T-helper 17 cell (primary cell): ENCODE measurements around the gene PTPRT. TPM values are rescaled to one million over a fixed set of nuclear protein-coding genes. Genes with fewer than 3 reads are reported as not detected.

ENCODE experiments used
- ATAC-seq: fragments of 150-1000 bp; cut with Tn5 transposase; 2 replicates; pipeline ENCODE4 v1.10.0; 2021; ENCODE audit warnings: mild to moderate bottlenecking, moderate library complexity
- DNase-seq, 3 donors: peaks; one replicate each; pipeline versions ENCODE4 v3.0.0 to v3.0.0-alpha.2; 2020 to 2021
- H3K9me3 ChIP-seq: one replicate; pipeline ENCODE4 v1.7.0; 2013; ENCODE audit warnings: low read length, mild to moderate bottlenecking; ENCODE audit not compliant: control insufficient read depth, poor library complexity, severe bottlenecking
- H3K27ac Mint-ChIP-seq: one replicate; pipeline ENCODE4 v1.8.0; 2022; ENCODE audit warnings: mild to moderate bottlenecking, moderate library complexity, mixed read lengths
- H3K27me3 Mint-ChIP-seq: one replicate; pipeline ENCODE4 v1.8.0; 2022; ENCODE audit warnings: mixed read lengths
- H3K36me3 Mint-ChIP-seq: one replicate; pipeline ENCODE4 v1.8.0; 2022; ENCODE audit warnings: low read depth, mixed read lengths
- H3K4me1 Mint-ChIP-seq: one replicate; pipeline ENCODE4 v1.8.0; 2022; ENCODE audit warnings: mild to moderate bottlenecking, mixed read lengths
- H3K4me3 Mint-ChIP-seq: one replicate; pipeline ENCODE4 v1.8.0; 2022; ENCODE audit warnings: mild to moderate bottlenecking, moderate library complexity, mixed read lengths
- total RNA-seq, 4 donors: library from RNA in 2 of 4; stranded (reverse) in 2 of 4; gene quantifications; one replicate each; pipeline ENCODE4 v1.2.3 and lab custom pipeline; 2022 to 2026

The PTPRT gene
- total RNA-seq, 2 donors from 2014 or later = not detected

DNA sequence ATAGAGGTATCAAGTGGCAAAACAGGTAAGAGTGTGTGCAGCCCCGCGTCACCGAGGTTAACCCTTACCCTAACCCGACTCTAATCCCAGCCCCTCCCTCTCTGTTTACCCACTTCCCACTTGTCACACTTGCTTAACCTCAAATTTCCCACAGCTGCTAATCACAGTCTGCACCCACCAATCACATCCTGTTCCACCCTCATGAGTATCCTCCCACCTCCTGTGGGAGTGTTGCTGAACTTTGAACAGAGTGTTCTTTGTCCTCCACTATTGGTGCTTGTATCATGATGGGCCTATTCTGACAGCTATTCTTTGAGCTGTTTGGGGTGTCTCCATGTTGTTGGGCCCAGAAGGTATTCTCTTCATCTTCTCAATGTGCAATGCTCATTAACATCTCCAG, 487.8 kb downstream of the PTPRT start:
- H3K9me3 ChIP-seq = no peaks in the 10 kb centered on the region
- no peak for DNase-seq
- no peaks in the 10 kb centered on the region for H3K36me3 Mint-ChIP-seq
- ATAC-seq = no peak
- H3K27ac Mint-ChIP-seq = no peak overlapping the region
- no peak overlapping the region for H3K4me3 Mint-ChIP-seq
- no peaks in the 10 kb centered on the region for H3K27me3 Mint-ChIP-seq
- H3K4me1 Mint-ChIP-seq = no peaks in the 10 kb centered on the region

DNA sequence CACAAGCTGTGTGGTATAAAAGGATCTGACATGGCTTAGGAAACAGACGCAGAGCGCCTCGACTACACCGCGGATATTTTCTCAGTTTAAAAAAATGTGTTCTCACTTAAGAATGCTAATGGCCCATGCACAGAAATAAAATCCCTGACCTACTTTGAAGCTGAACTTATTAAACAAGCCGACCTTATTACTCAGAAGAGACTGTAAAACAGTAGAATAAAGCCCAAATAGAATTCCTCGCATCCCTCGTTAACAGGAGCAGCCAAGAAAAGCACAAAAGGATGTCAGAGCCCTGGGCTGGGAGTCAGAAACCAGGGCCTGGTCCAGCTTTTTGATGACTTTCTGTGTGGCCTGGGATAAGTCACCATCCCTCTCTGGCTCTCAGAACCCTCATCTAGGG, 489.3 kb downstream of the PTPRT start:
- Mint-ChIP-seq H3K4me3 (no peak overlapping the region), H3K4me1 (no peaks in the 10 kb centered on the region), H3K36me3 (no peaks in the 10 kb centered on the region), H3K27me3 (no peaks in the 10 kb centered on the region), H3K27ac (no peak overlapping the region)
- H3K9me3 ChIP-seq = no peaks in the 10 kb centered on the region
- ATAC-seq (no peak), DNase-seq (no peak)

DNA sequence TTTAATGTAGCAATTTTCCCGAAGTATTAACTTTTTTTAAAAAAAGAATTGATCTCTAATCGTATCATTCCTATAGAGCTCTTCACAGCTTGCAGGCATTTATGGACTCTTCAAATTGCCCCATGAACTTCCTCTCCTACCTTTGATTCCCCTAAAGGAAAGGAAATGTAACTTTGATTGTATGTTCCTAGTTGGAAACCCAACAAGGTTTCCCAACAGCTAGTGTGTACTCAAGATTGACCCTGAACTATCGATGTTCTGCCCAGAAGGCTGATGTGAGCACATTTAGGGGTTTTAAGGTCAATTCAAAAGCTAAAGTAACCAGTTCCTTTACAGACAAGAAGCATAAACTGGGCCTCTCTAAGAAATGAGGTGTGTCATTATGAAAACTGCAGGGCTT, 491.7 kb downstream of the PTPRT start:
- no peak for DNase-seq
- Mint-ChIP-seq H3K27ac (no peak overlapping the region), H3K4me1 (no peaks in the 10 kb centered on the region), H3K27me3 (no peaks in the 10 kb centered on the region), H3K36me3 (no peaks in the 10 kb centered on the region), H3K4me3 (no peak overlapping the region)
- no peaks in the 10 kb centered on the region for H3K9me3 ChIP-seq
- no peak for ATAC-seq

DNA sequence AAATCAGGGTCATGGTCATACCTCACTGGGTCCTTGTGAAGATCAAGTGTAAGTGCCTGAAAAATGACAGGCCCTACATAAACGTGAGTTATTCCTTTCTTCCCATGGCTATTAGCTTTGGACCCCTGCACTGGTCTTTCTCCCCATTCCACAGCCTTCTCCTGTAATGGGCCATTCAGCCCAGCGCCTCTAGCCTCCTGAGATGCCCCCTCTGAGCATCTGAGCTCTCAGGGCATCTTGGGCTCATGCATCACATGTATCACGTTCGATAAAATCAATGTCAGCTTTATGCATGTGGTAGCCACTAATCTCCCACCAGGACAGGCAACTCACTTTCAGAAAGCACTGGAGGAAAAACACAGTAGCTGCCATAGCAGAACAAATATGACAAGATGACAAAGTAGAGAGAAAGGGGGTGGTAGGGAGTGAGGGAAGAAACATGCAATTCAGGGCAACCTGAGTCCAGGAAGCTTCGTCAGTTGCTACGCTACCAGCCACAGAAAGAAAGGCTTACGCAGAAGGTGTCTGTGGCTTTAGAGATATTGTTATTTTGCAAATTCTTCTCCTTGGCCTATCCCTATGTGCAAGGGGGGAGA, 498.8 kb downstream of the PTPRT start:
- no peak for ATAC-seq
- H3K9me3 ChIP-seq = no peaks in the 10 kb centered on the region
- Mint-ChIP-seq H3K36me3 (no peaks in the 10 kb centered on the region), H3K4me1 (no peaks in the 10 kb centered on the region), H3K27me3 (no peaks in the 10 kb centered on the region), H3K4me3 (no peak overlapping the region), H3K27ac (no peak overlapping the region)
- no peak for DNase-seq

DNA sequence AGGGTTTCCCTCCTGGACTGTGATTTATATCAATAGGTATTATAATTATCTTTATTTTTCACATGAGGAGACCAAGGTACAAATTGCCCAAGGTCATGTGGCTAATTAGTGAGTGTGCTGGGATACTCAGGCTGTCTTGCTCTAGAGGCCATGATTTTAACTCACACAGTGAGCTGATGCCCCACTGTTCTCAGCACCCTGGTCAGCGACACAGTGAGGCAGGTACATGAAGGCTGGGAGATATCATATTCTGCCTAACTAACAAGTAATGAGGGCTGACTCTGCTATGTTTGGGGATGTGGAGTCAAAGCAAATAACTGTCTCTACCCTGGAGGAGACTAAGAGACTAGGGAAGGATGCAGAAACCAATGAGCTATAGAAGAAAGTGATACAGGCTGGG, 501.1 kb downstream of the PTPRT start:
- H3K9me3 ChIP-seq = no peaks in the 10 kb centered on the region
- H3K36me3 Mint-ChIP-seq = no peaks in the 10 kb centered on the region
- no peaks in the 10 kb centered on the region for H3K27me3 Mint-ChIP-seq
- H3K27ac Mint-ChIP-seq = no peak overlapping the region
- H3K4me3 Mint-ChIP-seq = no peak overlapping the region
- DNase-seq (no peak), ATAC-seq (no peak)
- no peaks in the 10 kb centered on the region for H3K4me1 Mint-ChIP-seq

DNA sequence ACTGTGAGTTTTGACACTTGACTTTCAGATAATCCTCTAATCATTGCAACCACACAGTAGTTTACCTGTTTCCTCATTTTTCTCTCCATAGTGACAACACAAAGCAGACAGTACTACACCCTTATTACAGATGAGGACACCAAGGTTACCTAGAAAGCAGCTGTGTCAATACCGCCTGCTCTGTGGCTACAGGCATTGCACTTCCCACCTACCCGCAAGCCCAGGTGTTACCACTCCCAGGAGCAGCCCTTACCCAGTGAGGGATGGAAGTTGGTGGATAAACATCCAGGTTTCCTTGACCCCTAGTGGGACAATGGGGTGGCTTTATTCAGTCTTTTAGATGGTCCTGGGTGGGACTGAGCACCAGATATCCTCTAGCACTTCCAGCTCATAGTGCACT, 503.6 kb downstream of the PTPRT start:
- DNase-seq (no peak), ATAC-seq (no peak)
- no peak overlapping the region for H3K4me3 Mint-ChIP-seq
- H3K27me3 Mint-ChIP-seq = no peaks in the 10 kb centered on the region
- no peaks in the 10 kb centered on the region for H3K9me3 ChIP-seq
- H3K36me3 Mint-ChIP-seq = no peaks in the 10 kb centered on the region
- no peaks in the 10 kb centered on the region for H3K4me1 Mint-ChIP-seq
- H3K27ac Mint-ChIP-seq = no peak overlapping the region

DNA sequence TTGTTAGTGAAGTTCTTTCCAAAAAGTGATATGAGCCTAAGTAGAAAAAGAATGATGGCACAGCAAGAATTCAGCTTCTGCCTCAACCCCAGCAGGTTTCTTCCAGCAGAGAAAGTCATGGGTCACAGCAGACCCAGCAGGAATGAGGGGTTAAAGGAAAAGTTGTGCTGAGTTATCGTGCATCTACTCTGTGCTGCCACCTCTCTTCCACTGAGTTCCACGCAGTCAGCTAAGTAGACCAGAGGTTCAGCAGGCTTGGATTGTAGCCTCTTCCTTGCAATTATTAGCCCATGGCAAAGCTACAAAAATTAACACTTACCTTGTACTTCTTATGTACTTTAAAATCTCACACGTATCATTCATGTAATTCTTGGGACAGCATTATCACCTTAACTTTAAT, 510.8 kb downstream of the PTPRT start:
- ATAC-seq (no peak), DNase-seq (no peak)
- H3K36me3 Mint-ChIP-seq = no peaks in the 10 kb centered on the region
- H3K27me3 Mint-ChIP-seq = no peaks in the 10 kb centered on the region
- H3K4me1 Mint-ChIP-seq = no peaks in the 10 kb centered on the region
- no peaks in the 10 kb centered on the region for H3K9me3 ChIP-seq
- no peak overlapping the region for H3K27ac Mint-ChIP-seq
- no peak overlapping the region for H3K4me3 Mint-ChIP-seq

DNA sequence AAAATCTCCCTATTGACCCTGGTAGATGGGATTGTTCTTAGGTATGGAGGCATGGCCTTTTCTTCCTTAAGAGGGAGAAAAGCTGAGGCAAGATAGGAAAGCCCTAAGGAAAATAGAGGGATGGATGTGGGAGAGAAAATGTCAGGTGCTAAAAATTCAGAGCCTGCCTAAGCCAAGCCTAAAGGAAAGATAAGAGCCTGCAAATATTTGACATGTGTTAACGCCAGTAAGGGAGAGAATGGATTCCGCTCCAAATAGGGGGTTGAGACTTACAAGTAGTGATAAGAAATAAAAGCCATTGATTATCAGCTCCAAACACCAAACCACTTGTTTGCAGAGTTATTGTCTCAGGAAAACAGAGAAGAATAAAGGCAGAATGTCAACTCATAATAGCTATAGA, 533.6 kb downstream of the PTPRT start:
- no peak overlapping the region for H3K27ac Mint-ChIP-seq
- H3K4me3 Mint-ChIP-seq = no peak overlapping the region
- H3K9me3 ChIP-seq = no peaks in the 10 kb centered on the region

DNA sequence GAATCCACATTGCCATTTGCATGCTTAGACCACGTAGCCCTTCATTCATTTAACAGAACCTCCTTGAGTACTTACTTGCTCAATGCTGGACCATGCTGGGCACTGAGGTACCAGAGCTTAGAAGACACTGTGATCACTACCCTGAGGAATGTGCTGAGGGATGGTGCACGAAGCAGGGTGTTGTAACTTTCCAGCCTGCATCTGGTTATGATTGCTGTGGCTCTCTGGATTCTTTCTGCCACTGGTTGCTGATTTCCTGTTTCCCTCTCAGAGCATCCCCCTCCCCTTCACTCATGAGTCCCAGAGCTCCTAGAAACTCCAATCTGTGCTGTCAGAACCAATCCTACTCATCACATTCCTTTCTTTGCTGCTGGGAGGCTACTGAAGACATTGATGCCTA, 537.4 kb downstream of the PTPRT start:
- Mint-ChIP-seq H3K4me1 (no peaks in the 10 kb centered on the region), H3K27me3 (no peaks in the 10 kb centered on the region), H3K27ac (no peak overlapping the region), H3K36me3 (no peaks in the 10 kb centered on the region), H3K4me3 (no peak overlapping the region)
- no peaks in the 10 kb centered on the region for H3K9me3 ChIP-seq
- ATAC-seq (no peak), DNase-seq (no peak)

More for the DNA sequence above, 533.6 kb downstream of the PTPRT start:
- no peaks in the 10 kb centered on the region for H3K4me1 Mint-ChIP-seq
- no peaks in the 10 kb centered on the region for H3K27me3 Mint-ChIP-seq
- ATAC-seq (no peak), DNase-seq (no peak)
- no peaks in the 10 kb centered on the region for H3K36me3 Mint-ChIP-seq

DNA sequence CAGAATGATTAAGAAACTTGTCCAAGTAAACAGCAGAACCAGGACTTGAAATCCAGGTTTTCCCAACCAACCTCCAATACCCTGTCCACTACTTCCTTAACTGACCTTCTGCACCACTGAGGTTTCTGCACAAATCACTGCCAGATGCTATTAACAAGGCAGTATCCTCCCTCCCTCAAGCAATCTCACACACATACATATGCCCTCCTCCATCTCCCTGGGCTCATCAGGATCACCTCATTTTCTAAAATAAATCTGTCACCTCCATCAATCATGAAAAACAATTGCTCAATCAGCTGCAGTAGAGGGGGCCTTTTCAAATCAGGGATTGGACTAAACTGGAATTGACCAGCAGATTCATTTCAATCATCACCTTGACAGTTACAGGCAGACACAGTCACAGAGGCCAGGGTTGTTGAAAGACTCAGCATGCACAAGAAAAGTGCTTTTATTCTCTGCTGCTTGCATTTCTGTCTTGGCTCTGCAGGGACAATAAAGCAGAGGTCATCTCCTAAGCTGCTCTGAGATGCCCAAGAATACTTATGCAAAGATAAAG, 539.4 kb downstream of the PTPRT start:
- no peaks in the 10 kb centered on the region for H3K4me1 Mint-ChIP-seq
- no peak for DNase-seq
- no peak overlapping the region for H3K27ac Mint-ChIP-seq
- ATAC-seq = no peak
- H3K4me3 Mint-ChIP-seq = no peak overlapping the region
- no peaks in the 10 kb centered on the region for H3K9me3 ChIP-seq
- no peaks in the 10 kb centered on the region for H3K27me3 Mint-ChIP-seq
- H3K36me3 Mint-ChIP-seq = no peaks in the 10 kb centered on the region

DNA sequence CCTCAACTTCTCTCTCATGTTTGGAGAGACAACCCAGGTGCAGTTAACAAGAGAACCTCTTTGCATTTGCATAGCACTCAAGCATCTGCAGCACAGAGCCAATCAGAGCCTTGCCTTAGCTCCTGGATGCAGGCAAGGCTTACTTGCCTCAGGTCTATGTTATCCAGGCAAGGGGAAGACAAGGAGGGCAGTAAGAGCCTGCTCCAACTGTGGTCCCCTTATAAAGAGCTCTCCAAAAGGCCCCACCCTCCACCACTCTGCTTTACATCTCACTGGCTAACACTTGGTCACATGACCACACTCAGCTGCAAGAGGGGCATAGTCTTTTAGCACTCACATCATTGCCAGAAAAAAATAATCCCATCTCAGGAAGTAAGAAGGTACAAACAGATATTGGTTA, 540.0 kb downstream of the PTPRT start:
- Mint-ChIP-seq H3K36me3 (no peaks in the 10 kb centered on the region), H3K4me3 (no peak overlapping the region), H3K27ac (no peak overlapping the region), H3K27me3 (no peaks in the 10 kb centered on the region), H3K4me1 (no peaks in the 10 kb centered on the region)
- ATAC-seq (no peak), DNase-seq (no peak)
- H3K9me3 ChIP-seq = no peaks in the 10 kb centered on the region

DNA sequence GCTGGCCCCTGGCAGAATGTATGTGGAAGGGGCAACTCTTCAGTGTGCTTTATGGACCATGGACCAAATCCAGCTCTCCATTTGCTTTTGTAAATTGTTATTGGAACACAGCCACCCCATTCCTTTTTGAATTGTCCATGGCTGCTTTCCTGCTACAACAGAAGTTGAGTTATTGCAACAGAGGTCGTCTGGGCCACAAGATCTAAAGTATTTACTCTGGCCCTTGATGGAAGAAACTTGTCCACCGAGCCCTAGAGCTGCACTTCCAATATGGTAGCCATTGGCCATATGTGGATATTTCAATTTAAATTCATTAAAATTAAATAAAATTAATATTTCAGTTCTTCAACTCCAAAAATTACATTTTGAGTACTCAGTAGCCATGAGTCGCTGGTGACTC, 543.5 kb downstream of the PTPRT start:
- H3K36me3 Mint-ChIP-seq = no peaks in the 10 kb centered on the region
- H3K27ac Mint-ChIP-seq = no peak overlapping the region
- ATAC-seq (no peak), DNase-seq (no peak)
- H3K4me1 Mint-ChIP-seq = no peaks in the 10 kb centered on the region
- H3K27me3 Mint-ChIP-seq = no peaks in the 10 kb centered on the region
- H3K4me3 Mint-ChIP-seq = no peak overlapping the region
- H3K9me3 ChIP-seq = no peaks in the 10 kb centered on the region

DNA sequence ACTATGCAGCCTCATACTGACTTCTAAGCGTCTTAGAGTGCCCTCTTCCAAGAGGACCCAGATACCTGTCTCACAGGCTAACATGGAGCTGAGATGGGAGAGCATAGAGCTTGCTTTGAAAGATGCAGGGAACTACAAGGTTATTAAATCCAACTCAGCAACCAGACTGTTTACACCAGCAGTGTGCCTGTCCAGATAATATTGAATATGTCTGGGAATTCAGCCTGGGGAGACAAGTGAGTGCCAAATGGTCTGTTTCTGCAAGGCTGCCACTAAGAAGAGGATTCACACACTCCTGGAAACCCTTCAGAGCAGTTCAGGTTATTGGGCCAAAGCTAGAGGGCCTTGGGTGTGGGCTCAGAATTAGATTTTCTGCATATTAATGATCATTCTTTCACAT, 547.8 kb downstream of the PTPRT start:
- no peaks in the 10 kb centered on the region for H3K36me3 Mint-ChIP-seq
- H3K4me3 Mint-ChIP-seq = no peak overlapping the region
- ATAC-seq = no peak
- no peaks in the 10 kb centered on the region for H3K27me3 Mint-ChIP-seq
- no peaks in the 10 kb centered on the region for H3K9me3 ChIP-seq
- H3K27ac Mint-ChIP-seq = no peak overlapping the region
- H3K4me1 Mint-ChIP-seq = no peaks in the 10 kb centered on the region
- DNase-seq = no peak

DNA sequence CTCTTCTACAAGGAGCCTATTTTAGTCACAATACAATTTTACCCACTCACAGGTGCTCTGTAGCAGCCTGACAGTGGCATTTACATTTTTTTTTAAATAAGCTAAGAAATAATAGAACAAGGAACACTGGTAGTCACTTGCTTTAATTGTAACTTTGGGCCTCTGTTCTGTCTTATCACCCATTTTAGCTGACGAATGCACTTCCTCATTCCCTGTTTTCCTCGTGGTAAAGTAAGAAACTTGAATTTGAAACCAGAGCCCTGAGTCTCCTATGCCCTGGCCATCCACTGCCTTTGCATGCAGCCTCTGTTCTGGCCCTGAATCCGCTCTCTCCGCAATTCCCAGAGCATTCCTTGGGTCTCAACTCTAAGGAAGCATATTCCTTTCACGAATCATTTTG, 550.6 kb downstream of the PTPRT start:
- no peak for ATAC-seq
- no peaks in the 10 kb centered on the region for H3K36me3 Mint-ChIP-seq
- no peaks in the 10 kb centered on the region for H3K27me3 Mint-ChIP-seq
- H3K27ac Mint-ChIP-seq = no peak overlapping the region
- no peaks in the 10 kb centered on the region for H3K4me1 Mint-ChIP-seq
- no peaks in the 10 kb centered on the region for H3K9me3 ChIP-seq
- no peak overlapping the region for H3K4me3 Mint-ChIP-seq
- DNase-seq = no peak
